Astrocyte (in vitro differentiated cells and primary cell): ENCODE data around the gene QPCT. TPM values are rescaled to one million over a fixed set of nuclear protein-coding genes. Genes with fewer than 3 reads are reported as not detected.

ENCODE experiments used
- DNase-seq: peaks from one replicate; pipeline ENCODE4 v3.0.0-alpha.2; 2010; ENCODE audit warnings: low read depth
- FAIRE-seq: peaks from 2 replicates; lab custom pipeline; 2011; peaks lifted over from hg19 to GRCh38; lab: Jason Lieb, UNC
- H2AFZ ChIP-seq: 2 replicates; pipeline ENCODE4 v1.6.0; 2012; ENCODE audit warnings: low read depth, low read length, inconsistent platforms
- H3K27ac ChIP-seq: 2 replicates; pipeline ENCODE4 v1.5.1; 2011; ENCODE audit warnings: low read depth, low read length, inconsistent platforms
- H3K27me3 ChIP-seq: 2 replicates; pipeline ENCODE4 v1.6.0; 2011; ENCODE audit warnings: low read length, inconsistent platforms; ENCODE audit not compliant: insufficient read depth
- H3K36me3 ChIP-seq: 2 replicates; pipeline ENCODE4 v1.5.1; 2011; ENCODE audit warnings: low read length, inconsistent platforms; ENCODE audit not compliant: insufficient read depth
- H3K4me1 ChIP-seq: 2 replicates; pipeline ENCODE4 v1.5.1; 2011; ENCODE audit warnings: low read length, inconsistent platforms; ENCODE audit not compliant: insufficient read depth
- H3K4me2 ChIP-seq: 2 replicates; pipeline ENCODE4 v1.6.0; 2012; ENCODE audit warnings: low read length, inconsistent platforms
- H3K4me3 ChIP-seq: 2 replicates; pipeline ENCODE4 v1.5.1; 2011; ENCODE audit warnings: low read depth, mild to moderate bottlenecking, low read length, inconsistent platforms; ENCODE audit not compliant: insufficient read depth
- H3K79me2 ChIP-seq: 2 replicates; pipeline ENCODE4 v1.6.0; 2012; ENCODE audit warnings: mild to moderate bottlenecking, low read length, inconsistent platforms; ENCODE audit not compliant: insufficient read depth
- H3K9ac ChIP-seq: 2 replicates; pipeline ENCODE4 v1.6.0; 2012; ENCODE audit warnings: mild to moderate bottlenecking, low read length, inconsistent platforms
- H3K9me3 ChIP-seq: 2 replicates; pipeline ENCODE4 v1.5.1; 2012; ENCODE audit warnings: low read depth, mild to moderate bottlenecking, low read length, inconsistent platforms; ENCODE audit not compliant: insufficient read depth
- H4K20me1 ChIP-seq: 2 replicates; pipeline ENCODE4 v1.6.0; 2012; ENCODE audit warnings: low read length, inconsistent platforms; ENCODE audit not compliant: insufficient read depth
- H3K27ac Mint-ChIP-seq: one replicate; pipeline ENCODE4 v1.8.0; 2021; ENCODE audit warnings: mild to moderate bottlenecking, mixed read lengths; ENCODE audit not compliant: unreplicated experiment
- H3K27me3 Mint-ChIP-seq: one replicate; pipeline ENCODE4 v1.8.0; 2021; ENCODE audit warnings: low read depth, mixed read lengths; ENCODE audit not compliant: unreplicated experiment
- H3K36me3 Mint-ChIP-seq: one replicate; pipeline ENCODE4 v1.8.0; 2021; ENCODE audit warnings: low read depth, mixed read lengths; ENCODE audit not compliant: unreplicated experiment
- H3K4me1 Mint-ChIP-seq: one replicate; pipeline ENCODE4 v1.8.0; 2021; ENCODE audit warnings: low read depth, mixed read lengths; ENCODE audit not compliant: unreplicated experiment
- H3K4me3 Mint-ChIP-seq: one replicate; pipeline ENCODE4 v1.8.0; 2021; ENCODE audit warnings: mild to moderate bottlenecking, moderate library complexity, mixed read lengths; ENCODE audit not compliant: unreplicated experiment
- H3K9me3 Mint-ChIP-seq: one replicate; pipeline ENCODE4 v1.8.0; 2021; ENCODE audit warnings: mild to moderate bottlenecking, mixed read lengths; ENCODE audit not compliant: unreplicated experiment
- CTCF ChIP-seq: IDR thresholded peaks from 2 replicates; pipeline ENCODE4 v1.5.1; 2011; ENCODE audit warnings: low read depth, mild to moderate bottlenecking, inconsistent platforms, low read length, moderate library complexity; ENCODE audit not compliant: insufficient read depth
- EZH2 ChIP-seq: IDR thresholded peaks from 2 replicates; pipeline ENCODE4 v1.6.1; 2012; ENCODE audit warnings: mild to moderate bottlenecking, low read length, inconsistent platforms; ENCODE audit not compliant: insufficient read depth
- total RNA-seq: library from RNA; stranded (reverse); gene quantifications from 2 replicates; pipeline ENCODE4 v1.2.1, GENCODE V29; 2021

The QPCT gene
- total RNA-seq, 1 donor from 2014 or later, result 23.1 TPM

DNA sequence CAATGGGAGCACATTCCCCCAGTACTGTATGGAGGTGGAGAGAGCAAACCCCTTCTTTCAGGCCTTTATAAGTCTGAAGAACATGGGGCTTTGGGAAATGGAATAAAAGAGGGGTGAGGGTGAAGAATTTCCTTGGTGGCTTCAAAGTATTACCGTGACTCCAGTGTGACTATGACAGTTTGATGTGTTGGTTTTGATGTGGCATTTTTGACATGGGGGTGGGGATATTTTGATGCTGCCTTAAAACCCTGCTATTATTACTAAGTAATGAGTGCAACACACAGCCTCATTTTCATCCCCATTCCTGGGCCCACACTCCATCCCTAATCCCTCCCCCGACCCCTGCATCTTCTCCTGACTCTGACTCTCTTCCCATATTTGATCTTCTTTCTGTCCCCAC is 23.6 kb downstream of the QPCT start:
- Histone ChIP-seq H3K9ac (no peak overlapping the region), H3K9me3 (no peaks in the 10 kb centered on the region), H3K27me3 (no peaks in the 10 kb centered on the region), H3K4me3 (no peak overlapping the region), H3K4me2 (no peak overlapping the region), H3K27ac (no peak overlapping the region), H3K79me2 (no peaks in the 10 kb centered on the region), H2AFZ (no peak overlapping the region), H3K4me1 (no peaks in the 10 kb centered on the region), H4K20me1 (no peaks in the 10 kb centered on the region), H3K36me3 (no peaks in the 10 kb centered on the region)
- peaks cover 19% of the 10 kb centered on the region for H3K4me1 Mint-ChIP-seq
- no peak overlapping the region for H3K4me3 Mint-ChIP-seq
- H3K27ac Mint-ChIP-seq, result no peak overlapping the region
- DNase-seq (no peak), FAIRE-seq (no peak)
- H3K27me3 Mint-ChIP-seq, result no peaks in the 10 kb centered on the region
- peaks cover 2% of the 10 kb centered on the region for H3K9me3 Mint-ChIP-seq
- peaks cover 4% of the 10 kb centered on the region for H3K36me3 Mint-ChIP-seq
- TF ChIP-seq CTCF, result no peak

GRCh38 chr2:37370666-37371065 is 26.2 kb downstream of the QPCT start:
- Histone ChIP-seq H3K4me1 (no peaks in the 10 kb centered on the region), H3K4me3 (no peak overlapping the region), H3K9ac (no peak overlapping the region), H2AFZ (no peak overlapping the region), H3K79me2 (no peaks in the 10 kb centered on the region), H3K9me3 (no peaks in the 10 kb centered on the region), H3K4me2 (no peak overlapping the region), H4K20me1 (no peaks in the 10 kb centered on the region), H3K27me3 (no peaks in the 10 kb centered on the region), H3K36me3 (no peaks in the 10 kb centered on the region), H3K27ac (no peak overlapping the region)
- Mint-ChIP-seq H3K4me3 (no peak overlapping the region), H3K27me3 (no peaks in the 10 kb centered on the region), H3K27ac (peak overlapping the region; percentile 45), H3K4me1 (peaks cover 19% of the 10 kb centered on the region), H3K36me3 (peaks cover 4% of the 10 kb centered on the region), H3K9me3 (peaks cover 2% of the 10 kb centered on the region)
- DNase-seq (peak; percentile 41), FAIRE-seq (peak; percentile 23)
- TF ChIP-seq EZH2, result no peak
- no peak for TF ChIP-seq CTCF

DNA sequence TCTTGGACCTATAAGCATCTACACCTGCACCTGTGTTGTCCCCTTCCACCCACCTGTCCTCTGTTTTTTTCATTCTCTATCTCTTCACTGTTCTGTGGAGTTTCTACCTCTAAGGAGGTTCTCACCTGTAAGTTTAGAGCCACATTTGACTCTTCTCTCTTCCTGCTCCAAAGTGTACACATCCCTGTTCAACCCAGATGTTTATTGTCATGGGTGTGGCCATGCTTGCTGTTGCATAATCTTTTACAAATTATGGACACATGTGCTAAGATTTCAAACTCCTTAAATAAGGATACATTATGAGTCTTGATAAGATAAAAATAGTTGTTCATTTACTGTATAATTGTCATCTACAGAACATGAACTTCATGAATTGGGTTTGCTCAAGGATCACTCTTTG is 27.6 kb downstream of the QPCT start:
- Mint-ChIP-seq H3K36me3 (peaks cover 3% of the 10 kb centered on the region), H3K9me3 (peaks cover 2% of the 10 kb centered on the region), H3K27ac (no peak overlapping the region), H3K27me3 (no peaks in the 10 kb centered on the region), H3K4me1 (peaks cover 18% of the 10 kb centered on the region), H3K4me3 (no peak overlapping the region)
- no peak overlapping the region for H3K4me2 ChIP-seq
- no peaks in the 10 kb centered on the region for H3K27me3 ChIP-seq
- H3K36me3 ChIP-seq, result no peaks in the 10 kb centered on the region
- no peaks in the 10 kb centered on the region for H3K79me2 ChIP-seq
- no peak overlapping the region for H3K4me3 ChIP-seq
- no peak overlapping the region for H3K9ac ChIP-seq
- TF ChIP-seq CTCF (no peak), EZH2 (no peak)
- peaks cover 3% of the 10 kb centered on the region for H3K4me1 ChIP-seq
- no peaks in the 10 kb centered on the region for H3K9me3 ChIP-seq
- DNase-seq (no peak), FAIRE-seq (no peak)
- no peaks in the 10 kb centered on the region for H4K20me1 ChIP-seq
- H3K27ac ChIP-seq, result no peak overlapping the region
- no peak overlapping the region for H2AFZ ChIP-seq
